Kidney (tissue), 14 donors: ENCODE measurements around the gene CCDC174. TPM values are rescaled to one million over a fixed set of nuclear protein-coding genes. Genes with fewer than 3 reads are reported as not detected.
"Not testable (repeated sequence)": the region's sequence is repeated elsewhere in the genome, so short reads cannot be mapped to it uniquely, and the experiment has no call there.

Source experiments
- DNase-seq, 5 donors: peaks; one replicate each; pipeline ENCODE4 v3.0.0-alpha.2; 2013 to 2020
- FAIRE-seq: peaks from 2 replicates; lab custom pipeline; 2012; peaks lifted over from hg19 to GRCh38; lab: Jason Lieb, UNC
- H3K27ac ChIP-seq, 2 donors: one replicate each; pipeline ENCODE4 v1.7.0; 2013; ENCODE audit warnings: low read depth in 2 of 2, low read length in 2 of 2, inconsistent platforms in 1 of 2
- H3K27me3 ChIP-seq: one replicate; pipeline ENCODE4 v1.7.1; 2013; ENCODE audit warnings: low read length, inconsistent platforms; ENCODE audit not compliant: control insufficient read depth, insufficient read depth
- H3K36me3 ChIP-seq, 3 donors: one replicate each; pipeline versions ENCODE4 v1.7.0 to v1.7.1; 2013; ENCODE audit warnings: low read length in 3 of 3, control low read depth in 1 of 3, inconsistent platforms in 1 of 3; ENCODE audit not compliant: insufficient read depth in 3 of 3, control insufficient read depth in 2 of 3
- H3K4me1 ChIP-seq, 3 donors: one replicate each; pipeline versions ENCODE4 v1.7.0 to v1.7.1; 2013; ENCODE audit warnings: low read length in 3 of 3, inconsistent platforms in 1 of 3, low read depth in 1 of 3; ENCODE audit not compliant: control insufficient read depth in 2 of 3, insufficient read depth in 2 of 3
- H3K4me3 ChIP-seq, 3 donors: one replicate each; pipeline versions ENCODE4 v1.7.0 to v1.8.1; 2013; ENCODE audit warnings: low read length in 3 of 3, control low read depth in 1 of 3, inconsistent platforms in 1 of 3
- H3K9ac ChIP-seq, 3 donors: one replicate each; pipeline versions ENCODE4 v1.7.0 to v1.7.1; 2013; ENCODE audit warnings: low read length in 3 of 3, control low read depth in 1 of 3, inconsistent platforms in 1 of 3
- H3K9me3 ChIP-seq, 3 donors: one replicate each; pipeline versions ENCODE4 v1.7.0 to v1.7.1; 2013; ENCODE audit warnings: low read length in 3 of 3, control low read depth in 1 of 3, inconsistent platforms in 1 of 3; ENCODE audit not compliant: control insufficient read depth in 2 of 3, insufficient read depth in 1 of 3
- CTCF ChIP-seq: IDR thresholded peaks from 3 replicates; pipeline ENCODE4 v1.5.1; 2012; ENCODE audit warnings: mild to moderate bottlenecking, moderate library complexity, borderline replicate concordance; ENCODE audit not compliant: insufficient read depth; ENCODE audit errors: extremely low read depth
- intact Hi-C: fragments of 100-400 bp; cut with DNase I; formaldehyde crosslinking; loops from one replicate; pipeline ENCODE4 v1.11.1; 2022
- polyA plus RNA-seq: library from polyadenylated mRNA; stranded (reverse); fragments of 350-450 nt; fragmentation: Illumina TruSeq; extraction: RNeasy Lipid Tissue Mini Kit (QIAGEN cat#74804); gene quantifications from one replicate; pipeline ENCODE4 v1.2.3, GENCODE V29; 2014; ENCODE audit warnings: low read depth, low replicate concordance; ENCODE audit not compliant: insufficient read depth
- total RNA-seq: library from RNA; stranded (reverse); fragmentation: NEBNext Ultra II Directional; extraction: Animal tissue kit (Norgen Biotek cat#: 25700); gene quantifications from one replicate; pipeline ENCODE4 v1.2.1, GENCODE V29; 2021
- donor health status: control.
- donor health status: control.
- donor health status: control.
- donor health status: control.
- donor health status: control.
- donor health status: DM: yes; HTN: yes; CAD: no.
- donor health status: Normal renal cell carcinoma (clear cell type).

The CCDC174 gene
- total and polyA plus RNA-seq, 2 donors from 2014 or later = 21.9 to 24.7 TPM

- intact Hi-C loops = no loop called here
- Histone ChIP-seq H3K27ac (peak overlapping the region; percentile 82 to 87), H3K4me3 (peak overlapping the region in 1 of 3 donors; percentile 98), H3K36me3 (peaks cover 0 to under 1% (median 0%) of the 10 kb centered on the region in 3 donors), H3K9me3 (no peaks in the 10 kb centered on the region), H3K27me3 (no peaks in the 10 kb centered on the region), H3K9ac (peak overlapping the region in 1 of 3 donors; percentile 47), H3K4me1 (peaks cover 12 to 45% (median 15%) of the 10 kb centered on the region in 3 donors)
- no peak for TF ChIP-seq CTCF
- DNase-seq (no peak), FAIRE-seq (no peak)
Measured at GRCh38 chr3:14650193-14650592, 1.4 kb upstream of the CCDC174 start.

- DNase-seq, intact Hi-C loops, FAIRE-seq, H3K9me3 ChIP-seq, H3K27me3 ChIP-seq: not testable (repeated sequence)
- Histone ChIP-seq H3K4me3 (peak overlapping the region; percentile 94 to 98 (median 95)), H3K36me3 (peaks cover 2 to 21% (median 11%) of the 10 kb centered on the region in 3 donors), H3K9ac (peak overlapping the region; percentile 91 to 99 (median 93)), H3K27ac (peak overlapping the region in 1 of 2 donors; percentile 87), H3K4me1 (peaks cover 12 to 40% (median 15%) of the 10 kb centered on the region in 3 donors)
Measured at GRCh38 chr3:14652360-14652907, 872 bp downstream of the CCDC174 start.

- no peak for FAIRE-seq
- TF ChIP-seq CTCF = no peak
- no peak overlapping the region for H3K27ac ChIP-seq
Measured at GRCh38 chr3:14657579-14657978, 6.0 kb downstream of the CCDC174 start.

GRCh38 chr3:14658978-14659377 is 7.4 kb downstream of the CCDC174 start:
- FAIRE-seq (no peak), DNase-seq (no peak)
- Histone ChIP-seq H3K9me3 (no peaks in the 10 kb centered on the region), H3K27ac (no peak overlapping the region), H3K9ac (no peak overlapping the region), H3K4me3 (no peak overlapping the region), H3K4me1 (peaks cover 0 to 4% (median 0%) of the 10 kb centered on the region in 3 donors), H3K36me3 (peaks cover 16 to 83% (median 62%) of the 10 kb centered on the region in 3 donors), H3K27me3 (no peaks in the 10 kb centered on the region)
- TF ChIP-seq CTCF = no peak
- intact Hi-C loops = no loop called here

More at GRCh38 chr3:14657579-14657978, 6.0 kb downstream of the CCDC174 start:
- Histone ChIP-seq H3K9ac (no peak overlapping the region), H3K4me3 (no peak overlapping the region), H3K9me3 (no peaks in the 10 kb centered on the region), H3K36me3 (peaks cover 16 to 69% (median 50%) of the 10 kb centered on the region in 3 donors), H3K27me3 (no peaks in the 10 kb centered on the region), H3K4me1 (peaks cover 0 to 11% (median 4%) of the 10 kb centered on the region in 3 donors)
- intact Hi-C loops = no loop called here
- DNase-seq = no peak
